ENCODE data around the gene TAX1BP1.

The TAX1BP1 gene

DNA sequence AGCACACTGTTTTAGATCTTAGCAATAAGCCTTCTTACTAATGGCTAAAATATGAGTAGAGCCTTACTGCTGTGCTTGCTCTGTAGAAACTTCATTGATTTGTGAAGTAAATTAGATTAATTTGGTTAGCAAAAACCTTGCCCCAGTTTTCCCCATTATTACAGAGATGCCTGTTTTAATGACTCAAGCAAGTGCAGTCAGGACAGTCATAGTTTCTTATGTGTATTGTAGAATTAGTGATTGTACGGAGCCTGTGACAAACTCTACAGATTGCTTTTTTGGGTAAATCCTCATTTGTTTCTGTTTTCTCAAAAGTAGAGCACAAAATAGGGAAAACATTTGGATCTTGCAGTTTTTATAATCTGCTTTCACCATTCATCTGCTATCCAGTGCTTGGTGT is 7.0 kb downstream of the TAX1BP1 start:
- TF ChIP-seq, protein P1, sequence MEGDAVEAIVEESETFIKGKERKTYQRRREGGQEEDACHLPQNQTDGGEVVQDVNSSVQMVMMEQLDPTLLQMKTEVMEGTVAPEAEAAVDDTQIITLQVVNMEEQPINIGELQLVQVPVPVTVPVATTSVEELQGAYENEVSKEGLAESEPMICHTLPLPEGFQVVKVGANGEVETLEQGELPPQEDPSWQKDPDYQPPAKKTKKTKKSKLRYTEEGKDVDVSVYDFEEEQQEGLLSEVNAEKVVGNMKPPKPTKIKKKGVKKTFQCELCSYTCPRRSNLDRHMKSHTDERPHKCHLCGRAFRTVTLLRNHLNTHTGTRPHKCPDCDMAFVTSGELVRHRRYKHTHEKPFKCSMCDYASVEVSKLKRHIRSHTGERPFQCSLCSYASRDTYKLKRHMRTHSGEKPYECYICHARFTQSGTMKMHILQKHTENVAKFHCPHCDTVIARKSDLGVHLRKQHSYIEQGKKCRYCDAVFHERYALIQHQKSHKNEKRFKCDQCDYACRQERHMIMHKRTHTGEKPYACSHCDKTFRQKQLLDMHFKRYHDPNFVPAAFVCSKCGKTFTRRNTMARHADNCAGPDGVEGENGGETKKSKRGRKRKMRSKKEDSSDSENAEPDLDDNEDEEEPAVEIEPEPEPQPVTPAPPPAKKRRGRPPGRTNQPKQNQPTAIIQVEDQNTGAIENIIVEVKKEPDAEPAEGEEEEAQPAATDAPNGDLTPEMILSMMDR (IDR thresholded peaks at IDR 0.05; ENCODE audit: extremely low read depth, missing control alignments): no peak
- DNase-seq (ENCODE audit: low spot score): no peak

DNA sequence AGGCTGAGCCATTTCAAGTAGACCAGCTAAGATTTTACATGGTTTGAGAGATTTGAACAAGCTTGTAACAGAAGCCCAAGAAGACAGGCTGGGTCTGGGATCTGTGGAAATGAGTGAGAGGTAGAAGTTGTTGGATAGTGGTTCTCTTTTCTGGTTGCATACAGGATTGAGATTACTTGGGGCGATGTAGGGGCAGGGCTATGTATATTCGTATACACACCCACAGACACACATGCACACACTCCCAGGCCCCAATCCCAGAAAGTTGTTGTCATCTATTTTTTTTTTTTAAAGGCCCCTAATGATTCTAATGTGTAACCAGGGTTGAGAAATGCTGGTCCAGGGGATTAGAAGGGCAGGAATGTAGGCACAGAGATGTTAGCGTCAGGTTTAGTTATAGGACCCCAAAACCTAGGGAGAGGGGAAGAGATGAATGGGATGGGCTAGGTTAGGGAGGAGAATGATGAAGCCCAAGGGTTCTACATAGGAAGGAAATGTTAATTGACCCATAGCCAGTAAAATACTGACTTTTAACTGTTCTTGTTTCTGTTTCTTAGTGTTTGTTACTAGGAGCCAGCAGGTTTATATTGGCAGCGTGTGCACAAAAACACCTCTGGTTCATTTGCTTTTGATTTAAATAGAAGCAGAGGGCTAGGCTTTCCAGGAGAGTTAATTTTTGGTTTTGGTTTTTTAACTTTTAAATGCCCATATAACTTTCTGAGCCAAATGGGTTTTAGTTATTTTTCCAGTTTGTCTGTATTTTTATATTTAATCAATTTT is 7.8 kb downstream of the TAX1BP1 start:
- no peak for DNase-seq (ENCODE audit: low spot score)
- TF ChIP-seq, protein P1 (IDR thresholded peaks at IDR 0.05; ENCODE audit: extremely low read depth, missing control alignments): no peak

DNA sequence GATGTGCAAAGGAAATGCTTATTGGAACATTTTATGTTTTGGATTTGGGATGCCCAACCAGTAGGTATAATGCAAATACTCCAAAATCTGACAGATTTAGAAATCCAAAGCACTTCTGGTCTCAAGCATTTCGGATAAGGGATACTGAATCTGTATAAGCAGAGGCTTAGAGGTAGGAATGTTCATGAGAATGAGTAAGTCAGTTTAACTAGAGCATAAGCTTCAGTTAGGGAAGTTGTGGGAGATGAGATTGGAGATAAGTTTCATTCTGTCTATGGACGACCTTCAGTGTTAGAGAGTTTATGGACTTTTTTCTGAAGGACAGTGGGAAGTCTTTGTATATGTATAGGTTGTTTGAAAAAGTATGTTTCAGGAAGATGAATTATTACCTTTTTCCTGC is 10.4 kb downstream of the TAX1BP1 start:
- TF ChIP-seq, protein P1 (IDR thresholded peaks at IDR 0.05; ENCODE audit: extremely low read depth, missing control alignments): no peak
- no peak for DNase-seq (ENCODE audit: low spot score)

DNA sequence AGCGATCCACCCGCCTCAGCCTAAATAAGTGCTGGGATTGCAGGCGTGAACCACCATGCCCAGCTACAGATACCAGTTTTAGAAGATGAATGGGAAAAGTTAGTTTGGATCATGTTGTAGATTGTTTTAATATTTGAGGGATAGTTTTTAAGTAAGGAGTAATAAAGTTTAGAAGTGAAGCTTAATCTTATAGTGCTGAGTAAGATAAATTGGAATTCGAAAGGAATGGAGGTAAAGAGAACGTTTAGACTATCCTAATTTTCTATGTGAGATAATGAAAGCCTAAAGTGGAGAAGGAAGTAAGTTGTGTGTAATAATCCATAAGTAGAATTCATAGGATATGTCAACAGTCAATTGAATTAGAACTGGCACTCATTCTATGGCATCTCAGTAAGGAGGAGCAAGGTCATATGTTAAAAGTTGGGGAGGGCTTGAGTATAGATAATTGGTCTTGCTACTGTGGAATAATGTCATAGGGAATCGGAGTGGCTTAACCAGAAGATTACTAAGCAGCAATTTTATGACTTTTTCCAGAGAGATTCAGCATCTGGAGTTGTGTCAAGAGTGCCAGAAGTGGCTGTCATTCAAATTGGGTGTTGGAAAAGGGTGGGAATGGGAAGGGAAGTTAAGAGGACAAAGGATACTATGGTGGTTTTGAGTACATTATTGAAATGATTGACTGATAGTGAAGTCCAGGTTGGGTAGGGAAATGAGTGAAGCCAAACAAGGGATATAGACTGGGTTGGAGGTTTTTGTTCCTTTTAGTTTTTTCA is 12.1 kb downstream of the TAX1BP1 start:
- DNase-seq (ENCODE audit: low spot score): no peak
- TF ChIP-seq, protein P1 (IDR thresholded peaks at IDR 0.05; ENCODE audit: extremely low read depth, missing control alignments): no peak

DNA sequence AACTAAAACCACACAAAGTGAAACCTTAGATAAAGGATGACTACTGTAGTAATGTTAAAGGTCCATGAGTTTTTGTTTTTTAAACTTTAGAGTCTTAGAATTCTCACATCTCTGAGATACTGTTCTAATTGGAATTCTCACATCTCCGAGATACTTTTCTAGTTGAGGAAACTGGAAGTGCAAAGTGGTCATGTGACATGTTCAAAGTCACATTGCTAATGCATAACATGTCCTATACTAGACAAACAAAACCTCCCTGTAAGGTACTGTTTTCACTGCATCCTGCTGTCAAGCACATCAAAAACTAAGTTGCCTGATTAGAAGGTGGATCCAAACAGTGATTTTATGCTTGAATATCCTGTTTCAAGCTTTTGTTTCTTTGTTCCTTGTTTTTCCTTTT is 13.9 kb downstream of the TAX1BP1 start:
- DNase-seq (ENCODE audit: low spot score): no peak
- TF ChIP-seq, protein P1 (IDR thresholded peaks at IDR 0.05; ENCODE audit: extremely low read depth, missing control alignments): no peak

DNA sequence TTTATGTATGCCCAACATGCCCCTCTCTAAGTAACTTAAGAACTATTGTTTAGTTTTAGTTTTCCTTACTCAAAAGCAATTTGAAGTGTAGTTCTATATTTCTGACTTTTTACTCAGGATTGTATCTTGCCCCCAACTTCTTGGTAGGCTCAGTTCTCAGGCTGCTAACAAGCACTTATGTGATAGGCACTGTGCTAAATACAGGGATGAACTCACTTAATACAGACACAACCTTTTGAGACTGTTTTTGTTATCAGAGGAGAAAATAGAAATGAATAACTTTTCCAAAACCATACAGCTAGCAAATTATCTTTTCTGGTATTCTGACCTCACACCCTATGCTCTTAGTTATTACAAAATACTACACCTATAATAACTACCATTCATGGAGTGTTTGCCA is 16.3 kb downstream of the TAX1BP1 start:
- TF ChIP-seq, protein P1 (IDR thresholded peaks at IDR 0.05; ENCODE audit: extremely low read depth, missing control alignments): no peak
- no peak for DNase-seq (ENCODE audit: low spot score)

DNA sequence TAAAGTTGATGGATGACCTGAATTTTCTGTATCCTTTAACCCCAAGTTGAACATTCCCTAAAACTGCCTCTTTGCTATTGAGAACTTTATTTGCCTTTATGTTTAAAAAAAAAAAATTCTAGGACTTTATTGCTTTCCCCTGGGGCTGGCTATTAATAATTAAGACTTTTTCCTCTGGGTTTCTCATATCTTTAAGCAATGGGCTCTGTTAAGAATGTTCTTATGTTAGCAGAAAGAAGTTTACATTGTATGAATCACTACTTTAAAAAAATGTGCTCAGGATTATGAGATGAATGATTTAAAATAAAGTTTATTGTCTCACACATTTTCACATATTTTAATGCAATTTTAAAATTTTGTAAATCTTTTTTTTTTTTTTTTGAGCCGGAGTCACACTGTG is 19.5 kb downstream of the TAX1BP1 start:
- DNase-seq (ENCODE audit: low spot score): no peak
- TF ChIP-seq, protein P1 (IDR thresholded peaks at IDR 0.05; ENCODE audit: extremely low read depth, missing control alignments): no peak
